Right ventricle myocardium superior (tissue), 1 donor: ENCODE results near the gene DNAJC1. TPM values are rescaled to one million over a fixed set of nuclear protein-coding genes. Genes with fewer than 3 reads are reported as not detected.
"Not testable (repeated sequence)": the region's sequence is repeated elsewhere in the genome, so short reads cannot be mapped to it uniquely, and the experiment has no call there.

Source experiments
- ATAC-seq: fragments of 200-7000 bp; cut with Tn5 transposase; one replicate; pipeline ENCODE4 v1.9.1; 2020; ENCODE audit warnings: mild to moderate bottlenecking; ENCODE audit not compliant: poor library complexity
- DNase-seq: peaks from one replicate; pipeline ENCODE4 v3.0.0-alpha.2; 2020
- intact Hi-C: fragments of 100-400 bp; cut with DNase I; formaldehyde crosslinking; loops from one replicate; pipeline ENCODE4 v1.11.2; 2022
- total RNA-seq: library from RNA; stranded (reverse); fragmentation: NEBNext Ultra II Directional; extraction: Animal tissue kit (Norgen Biotek cat#: 25700); gene quantifications from one replicate; pipeline ENCODE4 v1.2.1, GENCODE V29; 2021
- donor health status: DM: no; HTN: yes; CAD: no; lungs with severe emphysema.

The DNAJC1 gene
- total RNA-seq, 1 donor from 2014 or later: 10.9 TPM

GRCh38 chr10:21872771-21873170, 130.8 kb downstream of the DNAJC1 start:
- intact Hi-C loops, ATAC-seq, DNase-seq: not testable (repeated sequence)

GRCh38 chr10:21870849-21871248, 132.7 kb downstream of the DNAJC1 start:
- ATAC-seq: no peak
- intact Hi-C loops: no loop called here

DNA sequence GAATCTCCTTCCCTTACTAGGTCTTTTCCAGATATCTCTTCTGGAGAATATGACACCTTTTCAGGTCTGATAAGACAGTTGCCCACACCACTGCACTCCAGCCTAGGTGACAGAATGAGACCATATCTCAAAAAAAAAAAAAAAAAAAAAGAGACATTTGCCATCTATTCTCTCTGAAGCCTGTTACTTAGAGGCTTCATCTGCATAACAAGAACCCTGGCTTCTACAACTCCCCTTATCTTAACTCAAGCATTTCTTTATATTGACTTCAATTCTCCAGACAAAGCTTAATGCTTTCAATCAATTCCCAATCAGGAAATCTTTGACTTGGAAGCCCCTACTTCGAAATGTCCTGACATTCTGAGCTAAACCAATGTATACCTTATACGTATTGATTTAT, 134.4 kb downstream of the DNAJC1 start:
- intact Hi-C loops, DNase-seq, ATAC-seq: not testable (repeated sequence)

More at GRCh38 chr10:21870849-21871248, 132.7 kb downstream of the DNAJC1 start:
- DNase-seq: no peak

- no peak for DNase-seq
- intact Hi-C loops: no loop called here
- no peak for ATAC-seq
Measured at GRCh38 chr10:21860718-21861117, 142.8 kb downstream of the DNAJC1 start.

- intact Hi-C loops: no loop called here
- ATAC-seq (no peak), DNase-seq (no peak)
Measured at GRCh38 chr10:21858455-21858854, 145.1 kb downstream of the DNAJC1 start.

DNA sequence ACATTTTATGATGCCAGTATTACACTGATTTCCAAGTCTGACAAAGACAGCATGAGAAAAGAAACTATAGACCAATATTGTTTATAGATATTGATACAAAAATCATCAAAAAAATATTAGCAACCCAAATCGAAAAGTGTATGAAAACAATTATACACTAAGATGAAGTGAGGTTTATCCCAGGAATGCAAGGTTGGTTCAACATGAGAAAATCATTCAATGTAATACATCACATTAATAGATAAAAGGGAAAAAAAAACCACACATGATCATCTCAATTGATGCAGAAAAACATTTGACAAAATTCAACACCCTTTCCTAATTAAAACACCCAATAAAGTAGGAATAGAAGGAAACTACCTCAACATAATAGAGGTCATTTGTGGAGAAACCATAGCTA, 153.9 kb downstream of the DNAJC1 start:
- DNase-seq (no peak), ATAC-seq (no peak)
- intact Hi-C loops: no loop called here

DNA sequence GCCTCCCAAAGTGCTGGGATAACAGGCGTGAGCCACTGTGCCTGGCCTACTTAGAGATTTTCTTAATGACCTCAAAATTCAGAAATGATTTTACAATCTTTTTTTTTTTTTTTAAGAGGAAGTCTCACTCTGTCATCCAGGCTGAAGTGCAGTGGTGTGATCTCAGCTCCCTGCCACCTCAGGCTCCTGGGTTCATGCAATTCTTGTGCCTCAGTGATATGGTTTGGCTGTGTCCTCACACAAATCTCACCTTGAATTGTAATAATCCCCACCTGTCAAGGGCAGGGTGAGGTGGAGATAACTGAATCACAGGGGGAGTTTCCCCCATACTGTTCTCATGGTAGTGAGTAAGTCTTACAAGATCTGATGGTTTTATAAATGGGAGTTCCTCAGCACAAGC, 159.9 kb downstream of the DNAJC1 start:
- no peak for ATAC-seq
- DNase-seq: no peak
- intact Hi-C loops: no loop called here

GRCh38 chr10:21841273-21841672, 162.3 kb downstream of the DNAJC1 start:
- DNase-seq, intact Hi-C loops, ATAC-seq: not testable (repeated sequence)

DNA sequence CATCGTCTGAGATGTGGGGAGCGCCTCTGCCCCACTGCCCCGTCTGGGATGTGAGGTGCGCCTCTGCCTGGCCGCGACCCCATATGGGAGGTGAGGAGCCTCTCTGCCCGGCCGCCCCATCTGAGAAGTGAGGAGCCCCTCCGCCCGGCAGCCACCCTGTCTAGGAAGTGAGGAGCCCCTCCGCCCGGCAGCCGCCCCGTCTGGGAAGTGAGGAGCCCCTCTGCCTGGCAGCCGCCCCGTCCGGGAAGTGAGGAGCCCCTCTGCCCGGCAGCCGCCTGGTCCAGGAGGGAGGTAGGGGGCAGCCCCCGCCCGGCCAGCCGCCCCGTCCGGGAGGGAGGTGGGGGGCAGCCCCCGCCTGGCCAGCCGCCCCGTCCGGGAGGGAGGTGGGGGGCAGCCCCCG, 166.0 kb downstream of the DNAJC1 start:
- ATAC-seq, intact Hi-C loops, DNase-seq: not testable (repeated sequence)

GRCh38 chr10:21834574-21834973, 169.0 kb downstream of the DNAJC1 start:
- DNase-seq, intact Hi-C loops, ATAC-seq: not testable (repeated sequence)

DNA sequence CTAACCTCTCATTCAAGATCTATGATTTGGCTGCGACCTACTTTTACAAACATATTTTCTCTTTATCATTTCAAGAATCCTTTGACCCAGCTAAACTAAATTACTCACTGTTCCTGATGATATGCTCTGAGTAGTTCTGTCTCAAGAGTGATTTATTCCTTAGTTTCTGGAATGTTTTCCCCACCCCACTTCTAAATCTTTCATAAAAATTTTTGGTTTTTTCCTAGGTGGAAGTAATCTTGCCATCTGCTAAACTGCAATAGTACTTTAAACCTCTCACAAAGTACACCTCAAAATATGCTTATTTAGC, 170.8 kb downstream of the DNAJC1 start:
- no peak for ATAC-seq
- intact Hi-C loops: no loop called here
- DNase-seq: no peak

- DNase-seq (no peak), ATAC-seq (no peak)
- intact Hi-C loops: no loop called here
Measured at GRCh38 chr10:21831986-21832820, 171.3 kb downstream of the DNAJC1 start.

- no peak for ATAC-seq
- intact Hi-C loops: no loop called here
- no peak for DNase-seq
Measured at GRCh38 chr10:21830037-21830436, 173.5 kb downstream of the DNAJC1 start.

DNA sequence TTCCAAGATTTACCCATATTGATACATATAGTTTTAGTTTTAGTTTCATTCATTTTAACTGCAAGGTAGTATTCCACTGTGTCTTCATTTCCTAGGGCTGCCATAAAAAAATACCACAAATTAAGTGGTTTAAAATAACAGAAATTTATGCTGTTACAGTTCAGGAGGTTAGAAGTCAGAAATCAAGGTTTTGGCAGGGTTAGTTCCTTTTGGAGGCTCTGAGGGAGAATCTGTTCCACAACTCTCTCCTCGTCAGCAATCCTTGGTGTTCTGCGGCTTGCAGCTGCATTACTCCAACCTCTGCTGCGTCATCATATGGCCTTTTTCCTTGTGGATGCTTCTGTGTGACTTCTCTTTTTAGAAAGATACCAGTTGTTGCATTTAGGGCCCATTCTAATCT, 176.2 kb downstream of the DNAJC1 start:
- ATAC-seq (no peak), DNase-seq (no peak)
- intact Hi-C loops: no loop called here

DNA sequence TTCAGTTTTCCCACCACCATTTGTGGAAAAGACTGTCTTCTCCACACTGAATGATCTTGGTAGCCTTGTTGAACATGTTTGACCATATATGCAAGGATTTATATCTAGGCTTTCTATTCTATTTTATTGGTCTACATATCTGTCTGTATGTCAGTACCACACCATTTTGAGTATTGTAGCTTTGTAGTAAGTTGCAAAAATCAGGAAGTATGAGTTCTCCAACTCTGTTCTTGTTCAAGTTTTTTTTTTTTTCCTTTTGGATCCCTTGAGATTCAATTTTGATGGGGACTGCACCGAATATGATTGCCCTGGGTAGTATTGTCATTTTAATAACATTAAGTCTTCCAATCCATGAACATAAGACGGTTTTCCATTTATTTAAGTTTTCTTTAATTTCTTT, 176.8 kb downstream of the DNAJC1 start:
- intact Hi-C loops: no loop called here
- DNase-seq (no peak), ATAC-seq (no peak)

- ATAC-seq (no peak), DNase-seq (no peak)
- intact Hi-C loops: no loop called here
Measured at GRCh38 chr10:21825345-21825744, 178.2 kb downstream of the DNAJC1 start.

GRCh38 chr10:21824409-21824808, 179.1 kb downstream of the DNAJC1 start:
- intact Hi-C loops: no loop called here
- no peak for ATAC-seq
- DNase-seq: no peak

DNA sequence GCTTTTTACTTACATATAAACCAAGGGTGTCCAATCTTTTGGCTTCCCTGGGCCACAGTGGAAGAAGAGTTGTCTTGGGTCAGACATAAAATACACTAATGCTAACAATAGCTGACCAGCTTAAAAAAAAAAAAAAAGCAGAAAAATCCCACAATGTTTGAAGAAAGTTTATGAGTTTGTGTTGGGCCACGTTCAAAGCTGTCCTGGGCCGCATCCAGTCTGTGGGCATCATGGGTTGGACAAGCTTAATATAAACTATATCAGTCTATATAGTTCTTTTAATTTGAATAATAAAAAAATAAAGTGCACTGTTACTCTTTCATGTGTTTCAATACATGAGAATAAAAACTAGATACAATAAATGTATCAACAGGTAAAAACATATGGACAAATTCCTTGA, 179.9 kb downstream of the DNAJC1 start:
- ATAC-seq (no peak), DNase-seq (no peak)
- intact Hi-C loops: no loop called here

GRCh38 chr10:21822273-21822672, 181.3 kb downstream of the DNAJC1 start:
- DNase-seq, intact Hi-C loops, ATAC-seq: not testable (repeated sequence)

DNA sequence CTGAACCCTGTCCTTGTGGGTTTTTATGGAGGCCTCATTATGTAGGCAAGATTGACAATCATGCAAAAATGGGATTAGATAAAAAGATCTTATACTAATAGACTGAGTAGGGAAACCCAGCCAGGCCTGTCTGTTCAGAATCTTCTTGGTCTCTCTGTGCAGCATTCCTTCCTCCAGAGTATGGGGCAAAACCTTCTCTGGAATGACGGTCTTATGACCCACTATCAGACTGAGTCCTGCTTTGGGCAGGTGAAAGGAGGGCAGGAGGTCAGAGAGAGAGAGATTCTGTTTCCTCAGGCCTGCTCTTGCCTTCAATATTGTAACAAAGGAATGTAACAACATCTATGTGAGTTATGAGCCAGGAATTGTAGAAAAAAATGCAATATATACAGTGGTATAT, 182.6 kb downstream of the DNAJC1 start:
- no peak for DNase-seq
- intact Hi-C loops: no loop called here
- no peak for ATAC-seq

DNA sequence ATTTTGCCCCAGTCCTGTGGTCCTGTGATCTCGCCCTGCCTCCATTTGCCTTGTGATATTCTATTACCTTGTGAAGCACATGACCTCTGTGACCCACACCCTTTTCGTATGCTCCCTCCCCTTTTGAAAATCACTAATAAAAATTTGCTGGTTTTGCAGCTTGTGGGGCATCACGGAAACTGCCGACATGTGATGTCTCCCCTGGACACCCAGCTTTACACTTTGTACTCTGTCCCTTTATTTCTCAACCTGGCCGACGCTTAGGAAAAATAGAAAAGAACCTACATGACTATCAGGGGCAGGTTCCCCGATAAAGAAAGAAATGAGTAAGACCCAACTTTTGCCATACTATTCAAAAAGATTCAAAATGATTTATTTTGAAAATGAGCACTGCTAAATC, 185.1 kb downstream of the DNAJC1 start:
- ATAC-seq, DNase-seq, intact Hi-C loops: not testable (repeated sequence)
